DMS79 treated with DMSO at 0.1 percent for 48 hours (cell line): Measurements from ENCODE around the gene OR56A5.

ENCODE experiments used
- DNase-seq: peaks from one replicate; lab custom pipeline; 2025; lab: John Stamatoyannopoulos, UW

Gene OR56A5

GRCh38 chr11:5932671-5933070, 35.6 kb downstream of the OR56A5 start:
- DNase-seq = no peak

- no peak for DNase-seq
Observed at GRCh38 chr11:5931061-5931460, 37.2 kb downstream of the OR56A5 start.

- no peak for DNase-seq
Observed at GRCh38 chr11:5930614-5931013, 37.7 kb downstream of the OR56A5 start.

GRCh38 chr11:5929571-5930368, 38.5 kb downstream of the OR56A5 start:
- no peak for DNase-seq

- DNase-seq = no peak
Observed at GRCh38 chr11:5928811-5929210, 39.5 kb downstream of the OR56A5 start.

- DNase-seq = no peak
Observed at GRCh38 chr11:5928271-5928670, 40.0 kb downstream of the OR56A5 start.

- DNase-seq = no peak
Observed at GRCh38 chr11:5923794-5924193, 44.5 kb downstream of the OR56A5 start.

GRCh38 chr11:5923427-5923776, 44.9 kb downstream of the OR56A5 start:
- no peak for DNase-seq

- no peak for DNase-seq
Observed at GRCh38 chr11:5922749-5923426, 45.4 kb downstream of the OR56A5 start.
